Kidney tubule cell (primary cell): Measurements from ENCODE around the gene SEZ6L.
A peak's percentile ranks its signal among the peaks of the same experiment; 100 is the strongest.

ENCODE experiments used
- DNase-seq: peaks from one replicate; pipeline ENCODE4 v3.0.0-alpha.2; 2018; ENCODE audit warnings: low spot score

The SEZ6L gene

DNA sequence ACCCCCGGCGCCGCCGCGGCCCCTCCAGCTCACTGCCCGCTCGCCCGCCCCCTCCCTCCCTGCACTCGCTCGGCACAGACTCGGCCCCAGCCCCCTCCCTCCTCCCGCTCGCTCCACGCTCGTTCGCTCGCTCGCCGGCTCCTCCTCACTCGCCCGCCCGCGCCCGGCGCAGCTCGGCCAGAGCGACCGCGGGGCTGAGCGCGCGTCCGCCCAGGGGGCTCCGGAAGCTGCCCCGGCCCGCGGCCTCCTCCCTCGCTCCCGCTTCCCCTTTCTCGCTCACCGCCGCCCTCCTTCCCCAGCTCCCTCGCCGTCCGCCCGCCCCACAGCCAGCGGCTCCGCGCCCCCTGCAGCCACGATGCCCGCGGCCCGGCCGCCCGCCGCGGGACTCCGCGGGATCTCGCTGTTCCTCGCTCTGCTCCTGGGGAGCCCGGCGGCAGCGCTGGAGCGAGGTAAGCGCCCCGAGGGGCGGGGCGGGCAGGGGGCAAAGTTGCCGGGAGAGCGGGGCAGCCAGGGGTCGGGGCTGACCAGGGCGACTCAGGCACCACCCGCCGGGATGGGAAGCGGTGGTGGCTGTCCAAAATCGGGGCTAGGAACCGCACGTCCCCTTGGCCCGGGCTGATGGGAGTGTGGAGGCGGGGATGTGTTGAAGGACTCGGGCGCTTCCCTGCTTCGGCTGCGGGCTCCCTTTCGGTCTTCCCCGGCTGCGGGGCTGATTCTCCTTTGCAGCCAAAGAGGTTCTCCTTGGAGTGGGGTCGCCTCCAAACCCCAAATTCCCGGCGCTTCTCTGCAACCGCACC is at the start of gene SEZ6L:
Gene SEZ6L (plus strand): TSS at position 148 of the 797 bp plus-strand sequence. CDS start 208 bp downstream, at position 356.
- no peak for DNase-seq

DNA sequence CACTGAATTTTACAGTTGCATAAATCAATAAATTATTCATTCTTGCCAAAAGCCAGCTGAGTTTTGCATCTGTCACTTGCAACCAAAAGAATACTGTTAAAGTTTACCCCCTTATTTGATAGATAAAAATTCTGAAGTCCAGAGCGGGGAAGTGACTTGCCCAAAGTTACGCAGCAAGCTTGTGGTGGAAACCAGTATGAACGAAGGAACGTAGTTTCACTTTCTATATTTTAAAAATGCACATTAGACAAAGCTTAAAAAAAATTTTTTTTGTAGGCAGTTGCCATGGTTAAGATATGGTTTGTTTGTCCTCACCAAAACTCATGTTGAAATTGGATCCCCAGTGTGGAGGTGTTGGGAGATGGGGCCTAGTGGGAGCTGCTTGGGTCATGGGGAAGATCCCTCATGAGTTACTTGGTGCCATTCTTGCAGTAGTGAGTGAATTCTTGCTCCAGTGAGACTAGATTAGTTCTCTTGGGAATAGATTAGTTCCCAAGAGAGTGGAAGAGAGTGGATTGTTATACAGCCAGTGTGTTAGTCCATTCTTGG is 46.3 kb upstream of the SEZ6L start:
- no peak for DNase-seq

DNA sequence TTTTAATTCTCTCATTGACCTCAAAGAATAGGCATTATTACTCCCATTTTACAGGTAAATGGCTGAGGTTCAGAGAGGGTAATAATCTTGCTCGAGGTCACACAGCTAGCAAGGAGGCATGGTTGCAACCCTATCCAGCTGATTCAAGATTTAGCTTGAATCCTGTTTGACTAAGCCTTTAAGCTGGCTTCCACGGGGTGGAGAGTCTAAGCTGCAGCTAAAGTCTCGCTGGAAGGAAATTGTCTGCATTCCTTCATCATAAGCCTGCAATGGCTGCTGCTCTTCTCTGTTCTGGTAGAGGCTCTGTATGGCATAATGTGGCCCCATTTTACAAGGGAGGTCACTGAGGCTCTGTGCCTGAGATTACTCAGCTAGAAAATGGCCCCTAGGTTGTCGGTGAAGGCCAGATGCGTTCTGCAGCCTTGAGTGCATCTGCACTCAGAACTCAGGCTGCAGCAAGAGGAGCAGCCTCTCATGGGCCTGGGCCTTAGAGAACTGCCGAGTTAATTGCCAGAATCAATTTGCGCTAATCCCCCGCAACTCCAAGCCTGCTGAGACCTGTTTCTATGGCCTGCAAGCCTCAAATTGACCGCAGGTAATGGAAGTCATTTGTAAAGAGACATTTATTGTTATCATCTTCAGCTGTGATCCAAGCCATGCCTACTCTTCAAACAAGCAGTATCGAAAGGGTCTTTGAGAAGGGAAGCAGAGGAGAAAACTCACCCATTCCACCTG is 44.1 kb upstream of the SEZ6L start:
- DNase-seq, result no peak

DNA sequence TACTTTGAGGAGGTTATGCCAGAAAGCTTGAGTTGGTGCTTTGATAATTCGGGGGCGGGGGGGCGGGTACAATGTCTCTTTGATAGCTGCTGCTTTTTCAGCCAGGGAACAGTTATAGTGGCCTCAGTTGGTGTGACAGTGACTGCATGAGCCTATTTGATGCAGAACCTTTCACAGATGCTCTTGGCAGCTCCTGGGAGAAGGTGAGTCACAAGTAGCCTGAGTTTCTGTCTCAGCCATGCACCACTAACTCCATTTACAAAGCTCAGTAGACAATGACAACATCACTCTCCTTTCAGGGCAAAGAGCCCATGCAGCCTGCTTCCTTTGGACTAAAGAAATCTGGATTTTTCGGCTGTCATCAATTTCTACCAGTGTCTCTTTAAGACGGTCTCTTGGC is 42.1 kb upstream of the SEZ6L start:
- peak; percentile 63 for DNase-seq

DNA sequence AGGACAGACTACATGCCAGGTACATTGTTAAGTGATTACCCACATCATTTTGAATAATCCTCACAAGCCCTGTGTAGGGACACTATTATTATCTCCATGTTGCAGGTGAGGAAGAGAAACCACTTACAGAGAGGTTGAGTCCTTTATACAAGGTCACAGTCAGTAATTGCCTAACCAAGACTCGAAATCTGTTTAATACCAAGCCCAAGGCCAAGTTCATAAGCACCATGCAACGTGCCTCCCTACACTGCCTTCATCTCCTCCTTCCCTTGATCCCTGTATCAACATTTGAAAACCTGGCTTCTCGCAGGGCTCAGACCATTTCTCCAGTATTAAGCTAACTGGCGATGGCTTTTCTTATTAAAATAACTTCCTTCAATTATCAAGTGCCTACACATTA is 41.7 kb upstream of the SEZ6L start:
- no peak for DNase-seq

DNA sequence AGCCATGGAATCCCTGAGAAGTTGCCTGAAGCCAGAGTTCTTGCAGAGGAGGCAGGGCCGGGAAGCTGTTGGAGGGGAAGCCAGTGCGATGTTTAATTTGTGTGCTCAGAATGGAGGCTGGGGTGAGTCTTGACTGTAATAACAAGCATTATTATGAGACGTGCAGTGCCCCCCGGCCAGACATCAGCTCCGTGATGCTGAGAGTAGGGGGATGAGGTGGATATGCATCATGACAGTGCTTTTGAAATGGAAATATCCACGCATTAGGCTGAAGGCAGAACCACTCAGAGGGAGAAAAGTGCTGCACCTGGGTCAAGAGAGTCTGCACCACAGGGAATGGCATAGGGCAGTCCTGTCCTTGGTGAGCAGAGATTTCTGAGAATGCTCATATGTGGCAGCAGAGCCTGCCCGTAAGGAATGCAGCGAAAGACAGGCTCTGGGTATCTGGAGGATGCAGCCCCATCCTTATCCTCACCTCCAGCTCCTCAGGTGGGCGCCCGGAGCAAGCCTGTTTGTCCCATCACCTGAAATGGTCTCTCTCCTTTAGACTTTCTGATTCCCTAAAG is 37.6 kb upstream of the SEZ6L start:
- no peak for DNase-seq

DNA sequence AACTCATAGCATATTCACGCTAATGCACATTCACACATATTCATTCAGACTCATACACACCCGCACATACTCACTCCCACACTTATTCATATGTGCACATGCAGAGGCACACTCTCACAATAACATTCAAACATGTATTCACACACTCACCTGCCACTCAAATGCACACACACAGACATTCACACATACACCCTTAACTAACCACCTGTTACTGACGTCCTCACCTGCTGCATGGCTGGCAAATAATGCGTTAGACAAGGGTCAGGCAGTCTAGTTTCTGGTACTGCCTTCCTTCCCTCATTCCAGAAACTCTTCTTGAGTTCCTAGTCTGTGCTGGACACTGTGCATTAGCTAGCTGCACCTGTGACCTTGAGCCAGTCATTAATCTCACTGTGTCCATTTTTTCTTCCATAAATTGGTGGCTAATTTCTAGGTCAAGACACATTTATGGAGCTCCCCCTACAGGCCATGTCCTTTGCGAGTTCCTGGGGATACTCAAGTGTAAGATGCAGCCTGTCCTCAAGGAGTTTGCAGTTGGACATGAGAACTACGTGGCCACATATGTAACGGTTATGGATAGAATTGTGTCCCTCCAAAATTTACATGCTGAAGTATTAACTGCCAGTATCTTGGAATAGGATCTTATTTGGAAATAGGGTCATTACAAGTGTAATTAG is 34.5 kb upstream of the SEZ6L start:
- peak; percentile 2 for DNase-seq

DNA sequence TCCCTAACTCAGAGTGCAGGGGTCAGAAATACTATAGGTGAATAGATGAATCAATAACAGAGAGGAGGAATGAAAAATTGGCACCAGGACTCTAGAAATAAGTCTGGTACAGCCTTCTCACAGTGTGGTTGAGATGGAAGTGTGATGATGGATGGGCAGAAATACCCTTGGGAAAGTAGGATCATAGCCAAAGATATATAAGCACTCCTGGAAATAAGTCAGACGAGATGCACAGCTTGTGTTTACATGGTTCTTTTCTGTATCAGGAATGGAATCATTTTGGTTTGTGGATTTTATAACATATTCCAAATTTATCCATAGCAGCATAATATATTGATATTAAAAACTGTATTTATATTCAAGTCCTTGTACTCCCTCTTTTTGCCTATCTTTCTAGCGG is 33.5 kb upstream of the SEZ6L start:
- DNase-seq, result no peak

DNA sequence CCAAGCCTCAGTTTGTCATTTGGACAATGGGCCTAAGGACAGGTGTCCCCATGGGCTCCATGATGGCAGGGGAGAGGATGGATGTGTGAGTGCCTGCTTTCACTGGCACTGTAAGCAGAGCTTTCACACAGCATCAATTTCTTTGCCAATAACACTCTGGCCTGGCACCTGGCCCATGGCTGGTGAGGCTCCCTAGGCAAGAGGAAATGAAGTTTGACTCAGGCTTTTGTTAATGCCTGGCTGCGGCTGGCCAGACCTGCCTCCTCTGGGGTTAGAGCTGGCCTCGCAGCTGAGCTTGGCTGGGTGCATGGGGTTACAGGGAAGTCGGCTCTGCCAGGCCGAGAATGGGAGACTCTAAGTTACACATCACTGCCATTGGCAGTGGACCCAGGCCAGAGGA is 30.0 kb upstream of the SEZ6L start:
- peak; percentile 30 for DNase-seq

DNA sequence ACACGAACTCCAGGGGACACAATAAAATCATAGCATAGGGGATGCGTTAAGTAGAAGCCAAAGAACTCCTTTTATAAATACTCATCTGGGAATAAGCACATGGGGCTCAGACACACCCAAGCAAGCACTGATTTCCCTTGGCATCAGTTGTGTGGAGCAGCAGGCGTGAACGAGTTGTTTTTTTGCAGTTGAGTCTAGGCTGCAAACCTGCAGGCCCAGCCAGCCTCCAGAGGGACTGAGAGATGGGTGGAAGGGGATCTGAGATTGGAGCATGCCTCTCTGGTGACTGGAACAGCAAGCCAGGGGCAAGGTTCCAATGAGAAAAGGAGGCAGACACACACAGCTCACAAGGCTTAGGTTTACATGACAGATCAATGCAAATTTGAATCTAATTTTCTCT is 27.4 kb upstream of the SEZ6L start:
- DNase-seq, result no peak

DNA sequence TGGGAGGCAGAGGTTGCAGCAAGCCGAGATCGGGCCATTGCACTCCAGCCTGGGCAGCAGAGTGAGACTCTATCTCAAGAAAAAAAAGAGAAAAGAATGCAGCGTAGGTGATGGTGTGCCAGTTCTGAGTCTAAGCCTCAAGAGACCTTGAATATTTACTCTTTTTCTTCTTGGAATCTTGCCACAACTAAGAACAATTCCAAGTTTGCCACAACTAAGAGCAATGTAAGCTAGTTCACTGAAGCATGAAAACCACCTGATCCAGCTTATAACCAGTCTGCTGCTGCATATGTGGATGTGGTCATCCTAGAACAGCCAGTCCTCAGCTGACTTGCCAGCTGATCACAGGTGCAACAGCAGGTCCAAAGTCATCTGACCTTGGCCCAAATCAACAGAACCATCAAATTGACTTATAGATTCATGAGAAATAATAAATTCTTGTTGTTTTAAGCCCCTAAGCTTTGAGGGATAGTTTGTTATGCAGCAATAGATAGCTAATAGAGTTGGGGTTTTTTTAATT is 25.4 kb upstream of the SEZ6L start:
- peak; percentile 64 for DNase-seq

DNA sequence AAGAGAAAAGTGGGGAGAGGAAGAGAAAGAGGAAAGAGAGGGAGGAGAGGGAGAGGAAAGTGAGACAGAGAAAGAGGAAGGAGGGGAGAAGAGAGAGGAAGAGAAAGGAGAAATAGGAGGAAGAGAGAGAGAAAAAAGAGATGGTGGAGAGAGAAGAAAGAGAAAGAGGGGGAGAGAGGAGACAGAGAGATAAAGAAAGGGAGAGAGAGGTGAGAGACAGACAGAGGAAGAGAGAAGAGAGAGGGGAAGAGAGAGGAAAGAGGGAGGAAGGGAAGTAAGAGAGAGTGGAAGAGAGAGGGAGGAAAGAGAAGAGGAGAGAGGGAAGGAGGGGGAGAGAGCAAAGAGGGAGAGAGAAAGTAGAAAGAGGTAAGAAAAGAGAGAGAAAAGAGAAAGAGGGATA is 9.4 kb upstream of the SEZ6L start:
- DNase-seq, result no peak

DNA sequence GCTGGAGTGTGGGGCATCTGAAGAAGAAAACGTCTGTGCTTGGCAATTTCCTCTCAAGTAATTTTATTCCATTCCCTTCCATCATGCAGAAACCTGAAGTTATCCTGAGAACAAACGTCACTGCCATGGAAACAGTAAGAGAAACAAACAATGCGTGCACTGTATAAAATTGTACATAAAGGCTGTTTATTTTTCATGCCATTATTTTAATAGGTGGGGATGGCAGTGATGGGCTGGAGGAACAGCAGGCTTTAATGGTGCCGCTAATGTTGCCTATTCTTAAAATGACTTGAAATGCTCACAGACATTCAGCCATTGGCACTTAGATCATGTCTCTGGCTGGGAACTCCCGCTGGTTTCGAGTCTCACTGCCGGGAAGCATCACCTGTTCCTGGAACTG is 7.5 kb upstream of the SEZ6L start:
- DNase-seq, result no peak

DNA sequence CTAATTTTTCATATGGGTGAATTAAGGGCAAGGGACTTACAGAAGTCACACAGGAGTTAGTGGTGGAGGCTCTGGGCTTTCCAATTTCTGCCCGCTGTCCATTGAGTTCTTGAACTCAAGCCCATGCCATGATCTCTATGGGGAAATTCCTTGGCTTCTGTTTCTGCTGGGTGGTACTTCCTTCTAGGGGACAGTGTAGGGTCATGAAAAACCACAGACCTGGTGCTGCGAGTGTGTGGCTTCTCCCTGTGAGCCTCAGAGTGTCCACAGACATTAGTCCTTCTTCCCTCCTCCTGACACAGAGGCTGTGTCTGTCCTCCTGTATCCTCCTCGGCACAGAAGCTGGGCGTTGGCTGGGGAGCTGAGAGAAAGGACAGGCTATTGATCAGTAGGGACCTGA is 6.3 kb upstream of the SEZ6L start:
- no peak for DNase-seq

DNA sequence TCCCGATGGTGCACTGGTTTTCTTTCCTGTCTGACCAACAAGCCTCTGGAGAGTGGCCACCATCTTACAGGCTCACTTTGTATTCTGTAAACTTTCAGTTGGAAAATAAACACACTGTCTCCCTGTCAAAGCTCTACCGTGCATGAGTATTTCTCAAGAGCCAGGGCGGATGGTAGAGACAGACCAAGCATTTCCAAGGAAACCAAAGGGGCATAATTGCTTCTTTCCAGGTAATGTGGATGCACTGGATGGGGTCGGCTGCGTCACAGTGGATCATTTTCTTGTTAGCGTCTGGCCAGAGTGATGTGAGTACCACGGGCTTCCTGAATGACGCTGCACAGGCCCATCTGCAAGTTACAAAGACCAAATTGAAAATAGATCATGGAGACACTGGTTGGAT is 5.1 kb upstream of the SEZ6L start:
- no peak for DNase-seq

DNA sequence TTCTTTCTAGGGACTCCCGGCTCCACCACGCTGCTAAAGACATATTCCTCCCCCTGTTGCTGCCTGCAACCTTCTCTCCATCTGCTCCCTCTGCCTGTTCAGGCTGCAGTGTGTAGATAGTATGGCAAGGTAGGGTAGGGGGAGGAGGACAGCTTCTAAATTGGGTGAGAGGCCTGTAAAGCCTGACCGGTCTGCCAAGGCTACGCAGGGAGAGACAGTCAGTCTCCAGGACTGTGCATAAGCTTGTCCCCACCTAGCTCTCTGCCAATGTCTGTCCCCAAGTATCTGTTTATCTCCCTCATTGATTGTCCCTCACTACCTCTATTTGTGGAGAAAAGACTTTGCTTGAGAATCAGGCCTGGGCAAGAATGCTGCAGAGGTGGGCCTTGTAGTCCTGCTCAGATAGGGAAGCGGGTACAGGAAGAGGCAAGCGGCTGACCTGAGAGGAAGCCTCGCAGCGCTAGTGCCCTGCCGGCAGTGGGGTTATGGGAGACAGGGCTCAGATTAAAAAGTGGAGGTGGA is 871 bp upstream of the SEZ6L start:
- DNase-seq, result no peak

DNA sequence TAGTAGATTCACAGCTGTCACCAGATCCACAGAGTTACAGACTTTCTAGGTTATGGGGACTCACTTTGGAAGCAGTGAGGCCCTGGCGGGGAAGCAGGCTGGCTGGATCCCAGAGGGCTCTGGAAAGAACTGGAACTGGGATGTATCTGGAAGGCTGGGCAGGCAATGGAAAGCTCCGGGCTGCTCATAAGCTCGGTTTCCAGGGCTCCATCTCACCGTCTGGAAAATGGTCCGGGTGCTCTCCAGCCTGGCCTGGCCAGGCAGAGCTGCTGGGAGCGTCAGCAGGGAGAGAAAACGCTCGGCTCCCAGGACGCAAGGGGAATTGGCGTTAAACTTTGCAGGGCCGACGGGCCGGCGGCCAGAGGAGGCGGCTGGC is 335 bp upstream of the SEZ6L start:
- DNase-seq, result no peak

DNA sequence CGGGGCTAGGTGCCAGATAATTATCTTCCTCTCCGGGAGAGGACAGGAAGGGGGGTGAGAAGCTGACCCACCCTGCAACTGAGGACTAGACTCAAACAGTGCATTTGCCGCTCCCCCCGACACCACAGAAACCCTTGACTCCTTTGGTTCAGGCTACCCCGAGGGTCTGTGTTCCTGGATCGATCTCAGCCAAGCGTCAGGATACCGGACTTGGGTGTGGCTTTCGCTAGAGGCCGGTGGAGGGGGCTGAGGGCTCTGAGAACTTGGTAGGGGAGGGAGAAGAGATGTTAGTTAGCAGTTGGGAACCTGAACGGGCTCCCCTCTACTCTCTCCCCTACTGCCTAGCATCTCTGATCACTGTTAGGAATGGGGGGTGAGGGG is 840 bp downstream of the SEZ6L start:
- no peak for DNase-seq

DNA sequence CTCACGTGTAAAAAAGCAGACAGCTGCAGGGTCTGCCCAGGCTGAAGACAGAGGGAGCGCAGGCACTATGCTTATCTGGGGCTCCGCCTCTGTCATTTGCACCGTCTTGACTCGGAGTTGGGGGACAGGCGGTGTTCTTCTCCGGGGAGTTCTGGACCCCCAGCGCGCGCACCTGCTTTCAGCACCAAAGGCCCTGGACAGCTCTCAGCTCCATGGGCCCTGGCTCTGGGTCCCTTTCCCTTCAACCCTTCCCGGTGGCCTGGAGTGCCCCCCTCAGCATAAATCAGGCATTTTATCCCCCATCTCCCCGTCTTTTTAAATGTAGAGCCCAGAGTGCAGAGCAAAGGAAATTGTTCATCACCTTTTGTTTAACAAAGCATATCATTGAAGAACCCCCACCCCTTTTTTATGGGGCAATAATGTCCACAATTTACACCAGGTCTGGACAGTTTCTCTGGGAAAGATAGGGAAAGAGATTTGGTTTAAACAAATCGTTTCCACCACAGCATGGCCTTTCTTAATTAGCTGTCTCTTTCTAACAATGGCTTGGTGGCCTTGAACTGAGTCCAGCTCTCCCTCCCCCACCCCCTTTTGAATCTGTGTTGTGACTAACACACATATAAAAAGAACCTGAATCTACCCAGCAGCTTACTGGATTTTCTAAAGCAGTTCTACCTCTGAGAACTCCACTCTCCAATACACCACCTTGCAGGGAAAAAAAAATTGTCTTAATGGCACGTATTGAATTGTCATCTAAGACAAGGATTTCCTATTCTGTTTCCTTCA is 1.7 kb downstream of the SEZ6L start:
- DNase-seq, result no peak

DNA sequence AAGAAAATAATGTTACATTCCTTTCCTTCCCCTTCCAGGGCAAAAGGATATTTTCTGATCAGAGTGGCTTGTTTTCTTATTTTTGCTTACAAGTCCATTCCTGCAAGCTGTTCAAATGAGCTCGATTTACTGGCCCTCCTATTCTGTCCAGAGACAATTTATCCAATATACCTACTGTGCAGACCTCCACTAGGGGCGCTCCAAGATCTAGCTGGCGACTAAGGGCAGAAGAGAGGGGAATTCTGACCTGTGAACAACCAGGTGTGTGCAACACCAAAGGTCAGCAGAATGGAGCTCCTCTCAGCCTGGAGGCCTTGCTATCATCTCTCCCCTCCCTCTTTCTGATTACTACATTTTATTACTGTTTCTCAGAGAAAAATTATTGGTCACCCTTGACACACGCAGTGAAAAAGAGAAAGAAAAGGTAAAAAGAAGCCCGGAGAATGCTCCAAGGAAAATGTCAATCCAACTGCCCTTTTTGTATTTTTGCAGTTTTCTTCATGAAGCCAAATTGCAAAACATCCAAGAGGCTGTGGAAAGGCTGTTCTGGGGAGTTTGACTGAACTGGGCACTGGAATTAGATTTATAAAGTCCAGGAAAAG is 3.2 kb downstream of the SEZ6L start:
- DNase-seq, result peak; percentile 50

DNA sequence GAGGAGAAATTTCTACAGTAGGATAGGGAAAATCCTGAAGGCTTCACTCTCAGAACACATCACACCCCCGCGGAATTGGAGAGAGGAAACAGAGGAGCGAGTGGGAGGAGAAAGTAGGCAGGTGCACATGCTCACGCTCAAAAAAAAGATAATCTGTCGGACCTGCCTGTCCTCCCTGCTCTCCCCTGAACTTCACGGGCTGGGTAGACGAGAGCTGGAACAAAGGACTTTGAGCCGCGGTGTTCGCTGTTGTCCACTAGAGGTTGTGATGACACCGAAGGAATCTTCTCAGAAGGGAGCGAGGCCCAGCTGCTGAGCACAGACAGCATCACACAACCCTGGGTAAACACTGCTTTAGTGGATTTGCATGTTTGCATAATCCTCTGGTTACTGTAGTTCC is 5.0 kb downstream of the SEZ6L start:
- no peak for DNase-seq
